HG02571 (cell line): ENCODE measurements around the gene MTMR12.

ENCODE experiments used
- ATAC-seq: cut with Tn5 transposase; IDR thresholded peaks from one replicate; pipeline ENCODE4 v1.9.1; 2021; ENCODE audit warnings: mild to moderate bottlenecking, moderate library complexity; ENCODE audit not compliant: unreplicated experiment

MTMR12 gene

GRCh38 chr5:32206509-32207354, 106.0 kb downstream of the MTMR12 start:
- peak; percentile 47 for ATAC-seq

- no peak for ATAC-seq
These were observed 106.7 kb downstream of the MTMR12 start for GRCh38 chr5:32206053-32206452.

DNA sequence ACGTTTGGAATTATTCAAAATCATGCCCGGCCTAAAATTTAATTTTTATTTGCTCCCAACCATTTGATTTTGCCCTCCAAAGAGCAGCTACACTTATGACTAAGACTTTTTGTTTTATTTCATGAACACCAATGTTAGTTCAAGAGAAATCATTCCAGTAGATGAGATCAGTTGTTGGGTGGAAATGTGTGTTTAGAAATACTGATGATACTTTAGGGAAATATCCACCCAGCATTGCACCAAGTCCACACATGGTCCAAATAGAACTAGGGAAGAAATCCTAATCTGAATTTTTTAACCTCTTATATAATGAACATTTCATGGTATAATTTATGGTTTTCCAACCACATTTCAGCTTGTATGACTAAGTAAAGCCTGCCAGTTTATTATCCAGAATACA, 110.3 kb downstream of the MTMR12 start:
- no peak for ATAC-seq

DNA sequence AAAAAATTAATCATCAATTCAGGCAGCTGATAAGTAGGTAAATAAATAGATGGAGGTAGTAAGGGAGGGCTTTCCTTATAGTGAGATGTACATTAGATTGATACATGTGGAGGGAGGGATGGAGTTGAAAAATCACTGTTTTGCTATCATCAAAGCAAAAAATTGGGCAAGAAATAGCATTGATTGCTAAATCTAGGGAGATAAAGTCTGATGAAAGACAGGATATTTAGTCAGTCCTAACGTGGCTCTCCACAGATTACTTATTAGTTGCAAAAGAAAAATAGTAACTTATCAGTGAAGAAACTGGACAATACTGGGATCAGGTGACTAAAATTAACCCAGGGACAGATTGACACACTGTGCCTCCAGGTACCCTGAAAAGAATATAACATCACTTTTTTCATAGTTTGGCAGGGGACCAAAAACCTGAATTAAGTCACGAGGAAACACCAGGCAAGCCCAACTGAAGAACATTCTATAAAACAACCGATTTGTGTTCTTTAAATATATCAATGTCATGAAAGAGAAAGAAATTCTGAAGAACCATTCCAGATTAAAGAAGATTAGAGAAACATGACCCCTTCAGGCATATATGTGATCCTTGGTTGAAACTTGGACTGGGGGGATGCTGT, 111.5 kb downstream of the MTMR12 start:
- ATAC-seq = no peak

DNA sequence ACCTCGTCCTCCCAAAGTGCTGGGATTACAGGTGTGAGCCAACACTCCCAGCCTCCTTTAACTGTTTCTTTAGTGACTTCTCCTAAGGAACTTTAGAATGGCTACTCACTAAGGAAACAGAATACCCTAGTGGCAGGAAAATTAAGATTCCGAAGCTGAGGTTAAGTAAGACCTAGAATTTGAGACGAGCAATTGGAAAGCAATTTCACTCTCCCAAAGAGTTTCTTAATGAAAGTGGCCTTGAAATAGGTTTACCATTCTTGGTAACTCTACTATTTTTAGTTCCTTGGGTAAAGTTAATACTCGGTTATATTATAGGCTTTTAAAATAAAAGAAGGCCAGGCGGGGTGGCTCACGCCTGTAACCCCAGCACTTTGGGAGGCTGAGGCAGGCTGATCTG, 115.7 kb downstream of the MTMR12 start:
- ATAC-seq = no peak

GRCh38 chr5:32195265-32195664, 117.5 kb downstream of the MTMR12 start:
- no peak for ATAC-seq

DNA sequence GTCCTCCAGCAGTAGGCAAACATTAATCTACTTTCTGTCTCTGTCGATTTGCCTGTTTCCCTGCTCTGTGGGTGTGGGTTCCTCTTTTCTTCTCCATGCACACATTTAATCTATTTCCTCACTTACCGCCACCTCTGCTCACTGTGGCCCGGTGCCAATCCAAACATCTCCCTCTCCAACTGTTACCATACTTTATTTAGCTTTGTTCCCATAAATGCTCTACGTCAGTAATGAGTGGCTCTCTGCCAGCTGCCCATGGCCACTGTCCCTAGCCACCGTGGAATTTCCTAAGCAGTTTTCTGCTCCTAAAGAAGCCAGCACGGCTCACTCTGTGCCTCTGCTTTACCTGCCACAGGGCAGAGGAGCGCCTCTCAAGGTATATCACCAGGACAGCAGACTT, 119.1 kb downstream of the MTMR12 start:
- peak; percentile 56 for ATAC-seq

- no peak for ATAC-seq
These were observed 122.6 kb downstream of the MTMR12 start for GRCh38 chr5:32190095-32190494.

- no peak for ATAC-seq
These were observed 125.1 kb downstream of the MTMR12 start for GRCh38 chr5:32187675-32188074.

- ATAC-seq = peak; percentile 70
These were observed 130.2 kb downstream of the MTMR12 start for GRCh38 chr5:32182463-32183063.
